IMR-90 (cell line): ENCODE data around the gene ATP2B2.

ENCODE experiments used
- CEBPB ChIP-seq: IDR thresholded peaks from 2 replicates; pipeline ENCODE4 v1.6.1; 2012; ENCODE audit warnings: low read depth, low read length, improper control_type of control experiment
- MAFK ChIP-seq: IDR thresholded peaks from 2 replicates; pipeline ENCODE4 v1.6.1; 2012; ENCODE audit warnings: low read depth, low read length, improper control_type of control experiment
- MAZ ChIP-seq: IDR thresholded peaks from 2 replicates; pipeline ENCODE4 v1.6.1; 2012; ENCODE audit warnings: low read depth, mild to moderate bottlenecking, low read length, improper control_type of control experiment, moderate library complexity, borderline replicate concordance
- POLR2A ChIP-seq: IDR thresholded peaks from 2 replicates; pipeline ENCODE4 v1.6.1; 2012; ENCODE audit warnings: mild to moderate bottlenecking, low read depth, low read length
- RAD21 ChIP-seq: IDR thresholded peaks from 2 replicates; pipeline ENCODE4 v1.6.1; 2012; ENCODE audit warnings: low read length, improper control_type of control experiment
- RCOR1 ChIP-seq: IDR thresholded peaks from 2 replicates; pipeline ENCODE4 v1.6.1; 2012; ENCODE audit warnings: mild to moderate bottlenecking, low read length, improper control_type of control experiment; ENCODE audit not compliant: insufficient replicate concordance
- RFX5 ChIP-seq: IDR thresholded peaks from 2 replicates; pipeline ENCODE4 v1.8.0; 2012; ENCODE audit warnings: low read depth, mild to moderate bottlenecking, low read length, moderate library complexity
- TF ChIP-seq, protein P1 (sequence below): conservative IDR thresholded peaks from 2 replicates; pipeline ENCODE4 v1.5.1; 2012; ENCODE audit warnings: mild to moderate bottlenecking, low read depth, low read length, improper control_type of control experiment
- TF ChIP-seq, protein P2 (sequence below): fragments of 150-350 bp; IDR thresholded peaks from 2 replicates; pipeline ENCODE4 v1.6.1; 2016; ENCODE audit warnings: low read depth, mild to moderate bottlenecking, low read length, moderate library complexity, borderline replicate concordance
- TF ChIP-seq, protein P3 (sequence below): fragments of 150-350 bp; IDR thresholded peaks from 2 replicates; pipeline ENCODE4 v1.6.1; 2017; ENCODE audit warnings: mild to moderate bottlenecking, antibody characterized with exemption, low read length, low read depth

DNA sequence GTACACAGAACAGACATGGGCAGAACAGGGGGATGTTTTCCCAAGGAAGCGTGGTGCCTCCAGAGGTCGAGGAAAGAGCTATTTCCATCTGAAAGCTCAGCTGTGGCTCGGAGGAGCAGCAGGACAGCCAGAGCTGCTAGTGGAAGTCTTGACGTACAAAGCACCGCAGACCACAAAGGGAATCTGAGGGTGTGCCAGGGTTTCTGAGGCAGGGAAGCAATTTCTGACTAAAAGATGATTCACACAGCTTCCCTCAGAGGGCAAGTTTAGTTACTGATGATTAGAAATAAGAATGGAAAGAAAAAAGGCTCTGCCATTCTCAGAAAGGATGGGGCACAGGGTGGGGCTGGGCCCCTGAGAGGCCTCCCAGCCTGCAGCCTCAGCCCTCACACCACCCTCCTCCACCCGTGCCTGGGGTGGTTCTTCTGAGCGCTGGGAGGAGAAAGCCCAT lies 138.7 kb downstream of the ATP2B2 start:
- 0 out of 2 replicates have a peak, but pooled peaks have one; percentile 22 for TF ChIP-seq POLR2A
- TF ChIP-seq, protein P1, sequence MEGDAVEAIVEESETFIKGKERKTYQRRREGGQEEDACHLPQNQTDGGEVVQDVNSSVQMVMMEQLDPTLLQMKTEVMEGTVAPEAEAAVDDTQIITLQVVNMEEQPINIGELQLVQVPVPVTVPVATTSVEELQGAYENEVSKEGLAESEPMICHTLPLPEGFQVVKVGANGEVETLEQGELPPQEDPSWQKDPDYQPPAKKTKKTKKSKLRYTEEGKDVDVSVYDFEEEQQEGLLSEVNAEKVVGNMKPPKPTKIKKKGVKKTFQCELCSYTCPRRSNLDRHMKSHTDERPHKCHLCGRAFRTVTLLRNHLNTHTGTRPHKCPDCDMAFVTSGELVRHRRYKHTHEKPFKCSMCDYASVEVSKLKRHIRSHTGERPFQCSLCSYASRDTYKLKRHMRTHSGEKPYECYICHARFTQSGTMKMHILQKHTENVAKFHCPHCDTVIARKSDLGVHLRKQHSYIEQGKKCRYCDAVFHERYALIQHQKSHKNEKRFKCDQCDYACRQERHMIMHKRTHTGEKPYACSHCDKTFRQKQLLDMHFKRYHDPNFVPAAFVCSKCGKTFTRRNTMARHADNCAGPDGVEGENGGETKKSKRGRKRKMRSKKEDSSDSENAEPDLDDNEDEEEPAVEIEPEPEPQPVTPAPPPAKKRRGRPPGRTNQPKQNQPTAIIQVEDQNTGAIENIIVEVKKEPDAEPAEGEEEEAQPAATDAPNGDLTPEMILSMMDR = 0 out of 2 replicates have a peak, but pooled peaks have one; percentile 23
- TF ChIP-seq CEBPB = peak; percentile 15; the same call in 1 of the 2 replicates
- TF ChIP-seq, protein P2, sequence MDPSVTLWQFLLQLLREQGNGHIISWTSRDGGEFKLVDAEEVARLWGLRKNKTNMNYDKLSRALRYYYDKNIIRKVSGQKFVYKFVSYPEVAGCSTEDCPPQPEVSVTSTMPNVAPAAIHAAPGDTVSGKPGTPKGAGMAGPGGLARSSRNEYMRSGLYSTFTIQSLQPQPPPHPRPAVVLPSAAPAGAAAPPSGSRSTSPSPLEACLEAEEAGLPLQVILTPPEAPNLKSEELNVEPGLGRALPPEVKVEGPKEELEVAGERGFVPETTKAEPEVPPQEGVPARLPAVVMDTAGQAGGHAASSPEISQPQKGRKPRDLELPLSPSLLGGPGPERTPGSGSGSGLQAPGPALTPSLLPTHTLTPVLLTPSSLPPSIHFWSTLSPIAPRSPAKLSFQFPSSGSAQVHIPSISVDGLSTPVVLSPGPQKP = no peak
- peak; percentile 37 for TF ChIP-seq RAD21
- TF ChIP-seq MAFK = no peak
- TF ChIP-seq MAZ = peak; percentile 41
- TF ChIP-seq RCOR1 = peak; percentile 64
- TF ChIP-seq, protein P3, sequence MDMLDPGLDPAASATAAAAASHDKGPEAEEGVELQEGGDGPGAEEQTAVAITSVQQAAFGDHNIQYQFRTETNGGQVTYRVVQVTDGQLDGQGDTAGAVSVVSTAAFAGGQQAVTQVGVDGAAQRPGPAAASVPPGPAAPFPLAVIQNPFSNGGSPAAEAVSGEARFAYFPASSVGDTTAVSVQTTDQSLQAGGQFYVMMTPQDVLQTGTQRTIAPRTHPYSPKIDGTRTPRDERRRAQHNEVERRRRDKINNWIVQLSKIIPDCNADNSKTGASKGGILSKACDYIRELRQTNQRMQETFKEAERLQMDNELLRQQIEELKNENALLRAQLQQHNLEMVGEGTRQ = no peak
- no peak for TF ChIP-seq RFX5
